Natural killer cell (primary cell): ENCODE data around the gene ANK3. TPM values are rescaled to one million over a fixed set of nuclear protein-coding genes. Genes with fewer than 3 reads are reported as not detected.

Experiments
- ATAC-seq, 3 donors: fragments of 150-1000 bp in 2 of 3; fragments of 200-7000 bp in 1 of 3; cut with Tn5 transposase; 1 replicate in 1 of 3; 2 replicates in 2 of 3; pipeline ENCODE4 v1.10.0; 2021; ENCODE audit warnings: mild to moderate bottlenecking in 2 of 3, moderate library complexity in 2 of 3
- DNase-seq, 2 donors: peaks; one replicate each; pipeline versions ENCODE4 v3.0.0 to v3.0.0-alpha.2; 2013 to 2021; ENCODE audit warnings: mixed read lengths in 1 of 2
- H3K27ac ChIP-seq: one replicate; pipeline ENCODE4 v1.5.1; 2013; ENCODE audit warnings: mild to moderate bottlenecking, low read length
- H3K27me3 ChIP-seq: one replicate; pipeline ENCODE4 v1.6.1; 2013; ENCODE audit warnings: low read length; ENCODE audit not compliant: control insufficient read depth, insufficient read depth
- H3K36me3 ChIP-seq: one replicate; pipeline ENCODE4 v1.6.1; 2013; ENCODE audit warnings: low read length; ENCODE audit not compliant: control insufficient read depth, insufficient read depth
- H3K4me1 ChIP-seq: one replicate; pipeline ENCODE4 v1.6.1; 2013; ENCODE audit warnings: low read length; ENCODE audit not compliant: control insufficient read depth, insufficient read depth
- H3K4me3 ChIP-seq: one replicate; pipeline ENCODE4 v1.5.1; 2013; ENCODE audit warnings: low read length
- H3K9me3 ChIP-seq: one replicate; pipeline ENCODE4 v1.6.1; 2013; ENCODE audit warnings: low read length; ENCODE audit not compliant: control insufficient read depth, insufficient read depth
- H3K27ac Mint-ChIP-seq, 2 donors: one replicate each; pipeline ENCODE4 v1.8.0; 2022; ENCODE audit warnings: mild to moderate bottlenecking in 2 of 2, mixed read lengths in 2 of 2, moderate library complexity in 1 of 2
- H3K27me3 Mint-ChIP-seq, 2 donors: one replicate each; pipeline ENCODE4 v1.8.0; 2022; ENCODE audit warnings: low read depth in 2 of 2, mixed read lengths in 2 of 2
- H3K36me3 Mint-ChIP-seq: one replicate; pipeline ENCODE4 v1.8.0; 2022; ENCODE audit warnings: mixed read lengths
- H3K4me1 Mint-ChIP-seq, 2 donors: one replicate each; pipeline ENCODE4 v1.8.0; 2022; ENCODE audit warnings: mixed read lengths in 2 of 2
- H3K4me3 Mint-ChIP-seq: one replicate; pipeline ENCODE4 v1.8.0; 2022; ENCODE audit warnings: mild to moderate bottlenecking, moderate library complexity, mixed read lengths
- H3K9me3 Mint-ChIP-seq, 2 donors: one replicate each; pipeline ENCODE4 v1.8.0; 2022; ENCODE audit warnings: mixed read lengths in 2 of 2
- WGBS: methylation state at CpG from one replicate; pipeline ENCODE4 v1.1.7; 2013; ENCODE audit warnings: missing lambda C conversion rate; ENCODE audit not compliant: insufficient coverage; 5-methylcytosine and 5-hydroxymethylcytosine counted together
- intact Hi-C: fragments of 100-400 bp; cut with micrococcal nuclease; formaldehyde crosslinking; loops from one replicate; pipeline ENCODE4 v1.14.2; 2022
- total RNA-seq, 4 donors: library from RNA; stranded (reverse); fragments of 120-200 nt in 1 of 4; gene quantifications; one replicate each; pipeline versions ENCODE4 v1.2.3 to v1.2.4, GENCODE V29; 2013 to 2022
- TF ChIP-seq, protein P1 (sequence below): fragments of 200-600 bp; IDR thresholded peaks from one replicate; pipeline ENCODE4 v1.8.0; 2022; ENCODE audit warnings: antibody characterized with exemption

Gene ANK3
- total RNA-seq, 3 donors from 2014 or later (not counting 1 experiment from before 2014, with no cell fraction given): 4.4 to 12.9 (median 11.4) TPM

DNA sequence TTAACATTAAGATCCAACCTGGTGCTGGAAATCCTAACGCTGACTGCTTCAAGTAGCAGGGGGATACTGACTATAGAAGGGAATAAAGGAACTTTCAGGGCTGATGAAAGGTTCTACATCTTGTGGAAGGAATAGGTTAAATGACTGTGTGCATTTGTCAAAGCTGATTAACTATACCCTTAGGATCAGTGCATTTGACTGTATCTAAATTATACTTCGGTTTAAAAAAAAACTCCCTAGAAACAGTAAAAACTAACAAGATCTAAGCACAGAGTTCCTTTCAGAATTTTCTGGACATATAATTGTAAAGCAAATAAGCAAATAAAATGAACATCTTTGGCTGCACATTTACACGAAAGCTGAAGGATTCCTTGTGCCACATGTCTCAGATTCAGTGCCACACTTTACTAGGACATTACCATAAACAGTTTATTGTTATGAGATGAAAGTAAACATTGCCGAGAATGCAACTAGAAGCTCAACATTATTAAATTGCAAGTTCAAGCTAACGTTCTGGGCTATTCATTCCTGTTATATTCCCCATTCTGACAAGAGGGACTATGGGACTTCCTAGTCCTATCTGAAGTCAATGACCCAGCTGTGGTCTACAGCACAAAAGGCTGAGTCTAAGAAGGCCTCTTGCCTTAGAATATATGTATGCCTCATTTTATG, 20.7 kb downstream of the ANK3 start:
- Histone ChIP-seq H3K27ac (no peak overlapping the region), H3K36me3 (no peaks in the 10 kb centered on the region), H3K9me3 (no peaks in the 10 kb centered on the region), H3K4me3 (no peak overlapping the region), H3K4me1 (no peaks in the 10 kb centered on the region), H3K27me3 (no peaks in the 10 kb centered on the region)
- Mint-ChIP-seq H3K36me3 (no peaks in the 10 kb centered on the region), H3K4me1 (no peaks in the 10 kb centered on the region), H3K27me3 (no peaks in the 10 kb centered on the region), H3K9me3 (no peaks in the 10 kb centered on the region), H3K4me3 (no peak overlapping the region), H3K27ac (no peak overlapping the region)
- TF ChIP-seq, protein P1, sequence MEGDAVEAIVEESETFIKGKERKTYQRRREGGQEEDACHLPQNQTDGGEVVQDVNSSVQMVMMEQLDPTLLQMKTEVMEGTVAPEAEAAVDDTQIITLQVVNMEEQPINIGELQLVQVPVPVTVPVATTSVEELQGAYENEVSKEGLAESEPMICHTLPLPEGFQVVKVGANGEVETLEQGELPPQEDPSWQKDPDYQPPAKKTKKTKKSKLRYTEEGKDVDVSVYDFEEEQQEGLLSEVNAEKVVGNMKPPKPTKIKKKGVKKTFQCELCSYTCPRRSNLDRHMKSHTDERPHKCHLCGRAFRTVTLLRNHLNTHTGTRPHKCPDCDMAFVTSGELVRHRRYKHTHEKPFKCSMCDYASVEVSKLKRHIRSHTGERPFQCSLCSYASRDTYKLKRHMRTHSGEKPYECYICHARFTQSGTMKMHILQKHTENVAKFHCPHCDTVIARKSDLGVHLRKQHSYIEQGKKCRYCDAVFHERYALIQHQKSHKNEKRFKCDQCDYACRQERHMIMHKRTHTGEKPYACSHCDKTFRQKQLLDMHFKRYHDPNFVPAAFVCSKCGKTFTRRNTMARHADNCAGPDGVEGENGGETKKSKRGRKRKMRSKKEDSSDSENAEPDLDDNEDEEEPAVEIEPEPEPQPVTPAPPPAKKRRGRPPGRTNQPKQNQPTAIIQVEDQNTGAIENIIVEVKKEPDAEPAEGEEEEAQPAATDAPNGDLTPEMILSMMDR: no peak
- 91% methylated on average over 4 of the region's 5 CpGs for WGBS
- no peak for ATAC-seq
- intact Hi-C loops: no loop called here
- no peak for DNase-seq

- no peaks in the 10 kb centered on the region for H3K9me3 Mint-ChIP-seq
- no peaks in the 10 kb centered on the region for H3K36me3 Mint-ChIP-seq
- H3K4me3 ChIP-seq: no peak overlapping the region
- no peak overlapping the region for H3K27ac Mint-ChIP-seq
- H3K4me1 Mint-ChIP-seq: no peaks in the 10 kb centered on the region
- intact Hi-C loops: no loop called here
- no peaks in the 10 kb centered on the region for H3K27me3 ChIP-seq
- H3K9me3 ChIP-seq: no peaks in the 10 kb centered on the region
- H3K4me1 ChIP-seq: no peaks in the 10 kb centered on the region
- no peaks in the 10 kb centered on the region for H3K27me3 Mint-ChIP-seq
- WGBS: no CpG with 5 or more reads among the region's 1 CpG
- no peak for ATAC-seq
- H3K36me3 ChIP-seq: no peaks in the 10 kb centered on the region
- TF ChIP-seq, protein P1: no peak
- no peak for DNase-seq
- H3K27ac ChIP-seq: no peak overlapping the region
- no peak overlapping the region for H3K4me3 Mint-ChIP-seq
Measured at GRCh38 chr10:60367901-60368300, 21.8 kb downstream of the ANK3 start.

- ATAC-seq (no peak), DNase-seq (no peak)
- TF ChIP-seq, protein P1: no peak
- no peaks in the 10 kb centered on the region for H3K9me3 ChIP-seq
- no peaks in the 10 kb centered on the region for H3K4me1 Mint-ChIP-seq
- no peak overlapping the region for H3K27ac Mint-ChIP-seq
- H3K27ac ChIP-seq: no peak overlapping the region
- no peaks in the 10 kb centered on the region for H3K9me3 Mint-ChIP-seq
- H3K4me3 ChIP-seq: no peak overlapping the region
- no peaks in the 10 kb centered on the region for H3K27me3 Mint-ChIP-seq
- no peaks in the 10 kb centered on the region for H3K36me3 Mint-ChIP-seq
- H3K36me3 ChIP-seq: no peaks in the 10 kb centered on the region
- H3K4me3 Mint-ChIP-seq: no peak overlapping the region
- WGBS: 70% methylated on average over 2 of the region's 2 CpGs
- H3K4me1 ChIP-seq: no peaks in the 10 kb centered on the region
- intact Hi-C loops: no loop called here
- no peaks in the 10 kb centered on the region for H3K27me3 ChIP-seq
Measured at GRCh38 chr10:60367431-60367830, 22.2 kb downstream of the ANK3 start.

DNA sequence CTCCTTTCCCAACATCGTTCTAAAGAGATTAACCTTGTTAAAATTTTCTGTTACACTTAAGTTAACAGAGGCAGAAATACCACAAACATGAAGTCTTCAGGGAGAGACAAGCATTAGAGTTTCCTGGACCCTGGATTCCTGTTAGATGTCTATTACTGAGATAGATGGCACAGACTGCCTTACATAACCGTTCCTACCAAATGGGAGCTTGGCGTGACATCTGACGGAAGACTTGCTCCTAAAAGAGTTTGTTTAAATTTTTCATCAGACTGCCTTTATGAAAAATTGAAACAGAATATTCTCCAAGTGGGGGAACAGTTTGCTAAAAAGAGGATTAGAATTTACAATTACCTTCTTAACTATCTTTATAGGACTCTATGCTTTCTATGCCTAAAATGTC, 22.7 kb downstream of the ANK3 start:
- H3K4me3 Mint-ChIP-seq: no peak overlapping the region
- no peaks in the 10 kb centered on the region for H3K4me1 Mint-ChIP-seq
- DNase-seq: no peak
- Histone ChIP-seq H3K9me3 (no peaks in the 10 kb centered on the region), H3K4me1 (no peaks in the 10 kb centered on the region), H3K36me3 (no peaks in the 10 kb centered on the region), H3K4me3 (no peak overlapping the region), H3K27ac (no peak overlapping the region), H3K27me3 (no peaks in the 10 kb centered on the region)
- WGBS: 94% methylated on average over 4 of the region's 4 CpGs
- no peaks in the 10 kb centered on the region for H3K27me3 Mint-ChIP-seq
- TF ChIP-seq, protein P1: no peak
- ATAC-seq: no peak
- H3K27ac Mint-ChIP-seq: no peak overlapping the region
- intact Hi-C loops: no loop called here
- H3K36me3 Mint-ChIP-seq: no peaks in the 10 kb centered on the region
- no peaks in the 10 kb centered on the region for H3K9me3 Mint-ChIP-seq
